Keratinocyte (primary cell): ENCODE data around the gene SLC26A9. TPM values are rescaled to one million over a fixed set of nuclear protein-coding genes. Genes with fewer than 3 reads are reported as not detected.

Source experiments
- DNase-seq: peaks from one replicate; pipeline ENCODE4 v3.0.0-alpha.2; 2011; ENCODE audit warnings: low read depth, missing footprints, low spot score
- FAIRE-seq: peaks from 2 replicates; lab custom pipeline; 2011; peaks lifted over from hg19 to GRCh38; lab: Jason Lieb, UNC
- H2AFZ ChIP-seq: 2 replicates; pipeline ENCODE4 v1.6.0; 2012; ENCODE audit warnings: low read length, control low read depth, inconsistent platforms; ENCODE audit not compliant: control insufficient read depth
- H3K27ac ChIP-seq: 2 replicates; pipeline ENCODE4 v1.5.1; 2011; ENCODE audit warnings: low read length; ENCODE audit not compliant: control insufficient read depth, insufficient read depth
- H3K27me3 ChIP-seq: 3 replicates; pipeline ENCODE4 v1.6.0; 2011; ENCODE audit warnings: low read length; ENCODE audit not compliant: control insufficient read depth, insufficient read depth; ENCODE audit errors: extremely low read depth
- H3K36me3 ChIP-seq, 2 experiments: 2 replicates in 1 of 2; 3 replicates in 1 of 2; pipeline ENCODE4 v1.5.1; 2011; ENCODE audit warnings: low read length in 2 of 2, mild to moderate bottlenecking in 1 of 2; ENCODE audit not compliant: control insufficient read depth in 2 of 2, insufficient read depth in 2 of 2; ENCODE audit errors: extremely low read depth in 1 of 2
- H3K4me1 ChIP-seq: 3 replicates; pipeline ENCODE4 v1.5.1; 2011; ENCODE audit warnings: low read length; ENCODE audit not compliant: control insufficient read depth, insufficient read depth; ENCODE audit errors: extremely low read depth
- H3K4me2 ChIP-seq: 3 replicates; pipeline ENCODE4 v1.6.0; 2011; ENCODE audit warnings: low read depth, low read length; ENCODE audit not compliant: control insufficient read depth, insufficient read depth; ENCODE audit errors: extremely low read depth
- H3K4me3 ChIP-seq, 3 experiments: fragments of 200-600 bp in 1 of 3; sonication (generic) in 1 of 3; 2 replicates in 2 of 3; 3 replicates in 1 of 3; pipeline ENCODE4 v1.5.1; 2011 to 2016; ENCODE audit warnings: low read length in 3 of 3, mild to moderate bottlenecking in 3 of 3, control low read depth in 2 of 3, inconsistent platforms in 1 of 3, low read depth in 1 of 3, mixed read lengths in 1 of 3, mixed run types in 1 of 3, moderate library complexity in 1 of 3; ENCODE audit not compliant: control insufficient read depth in 2 of 3, insufficient read depth in 2 of 3; ENCODE audit errors: extremely low read depth in 1 of 3
- H3K79me2 ChIP-seq: 2 replicates; pipeline ENCODE4 v1.6.0; 2012; ENCODE audit warnings: low read length; ENCODE audit not compliant: control insufficient read depth, insufficient read depth
- H3K9ac ChIP-seq: 3 replicates; pipeline ENCODE4 v1.6.0; 2011; ENCODE audit warnings: low read length; ENCODE audit not compliant: control insufficient read depth, insufficient read depth; ENCODE audit errors: extremely low read depth
- H3K9me1 ChIP-seq: 3 replicates; pipeline ENCODE4 v1.6.0; 2011; ENCODE audit warnings: low read length; ENCODE audit not compliant: control insufficient read depth, insufficient read depth; ENCODE audit errors: extremely low read depth
- H3K9me3 ChIP-seq: 2 replicates; pipeline ENCODE4 v1.5.1; 2012; ENCODE audit warnings: low read depth, low read length; ENCODE audit not compliant: control insufficient read depth
- H4K20me1 ChIP-seq: 3 replicates; pipeline ENCODE4 v1.6.0; 2011; ENCODE audit warnings: low read length; ENCODE audit not compliant: control insufficient read depth, insufficient read depth; ENCODE audit errors: extremely low read depth
- CTCF ChIP-seq, 3 experiments: IDR thresholded peaks in 1 of 3; conservative IDR thresholded peaks in 1 of 3; optimal IDR thresholded peaks in 1 of 3; 2 replicates in 2 of 3; 3 replicates in 1 of 3; pipeline versions ENCODE3 to v1.5.1; 2011; ENCODE audit warnings: low read length in 3 of 3, mild to moderate bottlenecking in 3 of 3, moderate library complexity in 2 of 3, control low read depth in 1 of 3, inconsistent platforms in 1 of 3; ENCODE audit not compliant: insufficient read depth in 2 of 3; ENCODE audit errors: extremely low read depth in 1 of 3
- EZH2 ChIP-seq: IDR thresholded peaks from one replicate; pipeline ENCODE4 v1.6.1; 2012; ENCODE audit warnings: inconsistent platforms, mild to moderate bottlenecking, low read length, moderate library complexity
- dilution Hi-C: fragments of 300-500 bp; cut with MboI; formaldehyde crosslinking; loops from one replicate; pipeline ENCODE4 v1.7.0; 2020; ENCODE audit warnings: low sequenced_read_pairs; ENCODE audit not compliant: extremely low pct_ligation_motif_present
- polyA plus RNA-seq, 5 experiments: library from polyadenylated mRNA; depleted of rRNA in 3 of 5; stranded (reverse) in 3 of 5; stranded (forward) in 1 of 5; unstranded in 1 of 5; fragments of >200 nt; gene quantifications; 1 replicate in 1 of 5; 2 replicates in 3 of 5; 3 replicates in 1 of 5; pipeline versions ENCODE4 v1.2.1 to v1.2.3, GENCODE V29; 2011 to 2012; ENCODE audit warnings: missing spikeins in 2 of 5, low read depth in 1 of 5, low replicate concordance in 1 of 5

The SLC26A9 gene
- polyA plus RNA-seq, 1 donor (not counting 4 experiments of a cell fraction or from before 2014, with no cell fraction given), result 0.03 TPM

DNA sequence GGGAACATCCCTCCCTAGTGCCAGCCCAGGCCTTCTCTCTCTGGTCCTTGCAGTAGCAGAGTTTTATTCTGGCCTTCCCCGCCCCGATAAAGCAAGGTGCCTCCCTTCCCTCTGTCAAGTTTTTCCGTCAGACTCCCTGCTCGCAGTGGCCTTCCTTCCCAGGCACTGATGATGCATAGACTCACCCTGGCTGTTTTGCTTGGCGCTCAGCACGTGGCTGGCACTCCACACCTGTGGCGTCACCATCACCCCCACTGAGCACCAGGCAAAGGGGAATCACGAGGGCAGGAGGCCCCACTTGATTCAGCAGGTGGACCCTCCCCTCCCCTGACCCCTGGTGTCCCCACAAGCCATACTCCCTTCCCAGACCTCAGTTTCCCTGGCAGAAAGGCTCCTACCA lies 7.4 kb downstream of the SLC26A9 start:
- no peak overlapping the region for H3K9ac ChIP-seq
- H3K27ac ChIP-seq, result no peak overlapping the region
- no peak overlapping the region for H3K4me2 ChIP-seq
- dilution Hi-C loops, result no loop called here
- FAIRE-seq (no peak), DNase-seq (no peak)
- H3K4me3 ChIP-seq, result no peak overlapping the region
- no peaks in the 10 kb centered on the region for H3K9me3 ChIP-seq
- H3K9me1 ChIP-seq, result no peaks in the 10 kb centered on the region
- peaks cover 61% of the 10 kb centered on the region for H3K27me3 ChIP-seq
- no peak overlapping the region for H2AFZ ChIP-seq
- H3K79me2 ChIP-seq, result no peaks in the 10 kb centered on the region
- peaks cover 12% of the 10 kb centered on the region for H3K4me1 ChIP-seq
- H3K36me3 ChIP-seq, result no peaks in the 10 kb centered on the region
- no peaks in the 10 kb centered on the region for H4K20me1 ChIP-seq
- TF ChIP-seq EZH2 (no peak), CTCF (optimal IDR thresholded peaks at IDR 0.05 in 1 of 3, IDR thresholded peaks at IDR 0.05 in 1 of 3, conservative IDR thresholded peaks at IDR 0.05 in 1 of 3; ENCODE audit: extremely low read depth in 1 of 3, insufficient read depth in 2 of 3, low read length in 3 of 3) (no peak)

DNA sequence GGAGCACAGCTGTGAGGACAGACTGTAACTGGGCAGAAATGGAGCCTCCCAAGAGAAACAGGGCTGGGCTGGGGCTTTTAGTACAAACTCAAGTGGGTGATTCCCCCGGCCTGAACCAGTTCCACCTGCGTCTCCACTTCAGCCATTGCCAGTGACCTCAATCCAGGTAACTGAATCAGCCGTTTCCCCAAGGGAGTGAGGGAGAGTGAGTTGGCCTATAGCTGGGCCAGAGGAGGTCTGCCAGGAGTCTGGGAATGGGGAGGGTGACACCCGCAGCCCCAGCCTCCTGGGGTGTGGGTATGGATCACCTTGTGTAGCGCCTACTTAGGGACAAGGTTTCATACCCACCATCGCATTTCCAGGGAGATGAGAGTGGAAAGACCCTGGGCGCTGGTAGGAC lies 8.5 kb downstream of the SLC26A9 start:
- H4K20me1 ChIP-seq, result no peaks in the 10 kb centered on the region
- no peak overlapping the region for H3K4me3 ChIP-seq
- no peak overlapping the region for H3K27ac ChIP-seq
- no peaks in the 10 kb centered on the region for H3K79me2 ChIP-seq
- H3K9ac ChIP-seq, result no peak overlapping the region
- no peaks in the 10 kb centered on the region for H3K9me1 ChIP-seq
- no peak for DNase-seq
- no peaks in the 10 kb centered on the region for H3K36me3 ChIP-seq
- no peak for FAIRE-seq
- no peak overlapping the region for H3K4me2 ChIP-seq
- no peak for TF ChIP-seq CTCF (optimal IDR thresholded peaks at IDR 0.05 in 1 of 3, IDR thresholded peaks at IDR 0.05 in 1 of 3, conservative IDR thresholded peaks at IDR 0.05 in 1 of 3; ENCODE audit: extremely low read depth in 1 of 3, insufficient read depth in 2 of 3, low read length in 3 of 3)
- no peak for TF ChIP-seq EZH2
- dilution Hi-C loops, result no loop called here
- no peak overlapping the region for H2AFZ ChIP-seq
- peaks cover 12% of the 10 kb centered on the region for H3K4me1 ChIP-seq
- no peaks in the 10 kb centered on the region for H3K9me3 ChIP-seq
- peaks cover 60% of the 10 kb centered on the region for H3K27me3 ChIP-seq
